ENCODE measurements around the gene SLC22A23.

DNA sequence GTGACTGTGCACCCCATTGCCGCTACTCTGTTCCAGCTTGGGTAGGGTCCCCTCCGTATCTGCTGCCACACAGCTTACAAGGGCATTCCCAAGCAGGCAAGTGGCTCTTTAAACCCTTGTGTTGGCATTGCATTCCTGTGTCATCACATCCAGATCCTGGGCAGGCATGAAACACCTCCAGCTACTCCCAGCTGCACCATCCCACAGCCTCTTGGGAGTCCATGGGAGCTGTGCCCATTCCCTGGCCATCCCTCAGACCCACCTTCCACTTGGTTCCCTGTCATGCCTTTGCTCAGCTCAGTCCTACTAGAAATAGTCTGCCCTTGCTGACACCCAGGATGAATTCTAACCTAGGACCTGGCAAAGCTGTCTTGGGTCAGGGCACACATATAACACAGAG, 110.4 kb downstream of the SLC22A23 start:
- TF ChIP-seq CTCF (IDR thresholded peaks at IDR 0.05) (no peak), POLR2A (IDR thresholded peaks at IDR 0.05) (no peak), EP300 (IDR thresholded peaks at IDR 0.05) (no peak)

Data from gastroesophageal sphincter (tissue), 3 donors.